Suppressor macrophage treated with lipopolysaccharide for 1 hour (primary cell): ENCODE data around the gene KRT7.
"Not testable (repeated sequence)": the region's sequence is repeated elsewhere in the genome, so short reads cannot be mapped to it uniquely, and the experiment has no call there.

Source experiments
- DNase-seq, 3 donors: peaks; one replicate each; pipeline ENCODE4 v3.0.0-alpha.2; 2020 to 2022

KRT7 gene

GRCh38 chr12:52280796-52281560 is 47.9 kb downstream of the KRT7 start:
- DNase-seq, result no peak

GRCh38 chr12:52284562-52285171 is 51.6 kb downstream of the KRT7 start:
- no peak for DNase-seq

- DNase-seq, result no peak
Observed at GRCh38 chr12:52285172-52285745, 52.2 kb downstream of the KRT7 start.

- DNase-seq, result no peak
Observed at GRCh38 chr12:52285851-52286530, 52.9 kb downstream of the KRT7 start.

- DNase-seq, result not testable (repeated sequence)
Observed at GRCh38 chr12:52286857-52287785, 54.1 kb downstream of the KRT7 start.

GRCh38 chr12:52287816-52288805 is 55.1 kb downstream of the KRT7 start:
- not testable (repeated sequence) for DNase-seq

GRCh38 chr12:52290483-52291134 is 57.6 kb downstream of the KRT7 start:
- not testable (repeated sequence) for DNase-seq

- DNase-seq, result no peak
Observed at GRCh38 chr12:52291267-52291935, 58.4 kb downstream of the KRT7 start, which contains the start of gene KRT81. Gene KRT81, minus strand, starts transcription at chr12:52291534. Its CDS starts 69 bp downstream, at chr12:52291465.

GRCh38 chr12:52293926-52294325 is 60.9 kb downstream of the KRT7 start:
- no peak for DNase-seq

- no peak for DNase-seq
Observed at GRCh38 chr12:52294803-52295202, 61.8 kb downstream of the KRT7 start.

GRCh38 chr12:52295663-52296062 is 62.6 kb downstream of the KRT7 start:
- peak in 2 of 3 donors; percentile 19 to 23 for DNase-seq

GRCh38 chr12:52296572-52297215 is 63.7 kb downstream of the KRT7 start:
- DNase-seq, result no peak
